Peyer's patch (tissue), 4 donors: ENCODE measurements around the gene MGMT. TPM values are rescaled to one million over a fixed set of nuclear protein-coding genes. Genes with fewer than 3 reads are reported as not detected.

ENCODE experiments used
- DNase-seq, 3 donors: peaks; one replicate each; pipeline ENCODE4 v3.0.0-alpha.2; 2017 to 2019
- H3K27ac ChIP-seq, 4 donors: fragments of 200-600 bp; sonication (generic); one replicate each; pipeline ENCODE4 v1.5.1; 2016 to 2019
- H3K27me3 ChIP-seq, 2 donors: fragments of 200-600 bp; sonication (generic); one replicate each; pipeline ENCODE4 v1.5.1; 2019
- H3K36me3 ChIP-seq, 3 donors: fragments of 200-600 bp; sonication (generic); one replicate each; pipeline ENCODE4 v1.5.1; 2016 to 2019
- H3K4me1 ChIP-seq, 4 donors: fragments of 200-600 bp; sonication (generic); one replicate each; pipeline ENCODE4 v1.5.1; 2016 to 2019
- H3K4me3 ChIP-seq, 4 donors: fragments of 200-600 bp; sonication (generic); 1 replicate in 3 of 4; 2 replicates in 1 of 4; pipeline ENCODE4 v1.5.1; 2016 to 2019; ENCODE audit warnings: mild to moderate bottlenecking in 1 of 4
- H3K9me3 ChIP-seq, 4 donors: fragments of 200-600 bp; sonication (generic); one replicate each; pipeline ENCODE4 v1.5.1; 2016 to 2019; ENCODE audit warnings: mild to moderate bottlenecking in 1 of 4
- CTCF ChIP-seq, 6 experiments: fragments of 450-650 bp in 4 of 6; fragments of 200-600 bp in 2 of 6; sonication (generic) in 1 of 6; IDR thresholded peaks; one replicate each; pipeline ENCODE4 v1.5.1; 2017 to 2019; ENCODE audit warnings: antibody characterized with exemption in 6 of 6, mild to moderate bottlenecking in 3 of 6, moderate library complexity in 1 of 6
- POLR2A ChIP-seq, 2 donors: fragments of 450-650 bp; IDR thresholded peaks; one replicate each; pipeline ENCODE4 v1.5.1; 2017; ENCODE audit warnings: antibody characterized with exemption in 2 of 2, mild to moderate bottlenecking in 2 of 2, moderate library complexity in 2 of 2
- total RNA-seq, 4 donors: library from RNA; depleted of rRNA; stranded (reverse); fragments of >200 nt; gene quantifications; one replicate each; pipeline ENCODE4 v1.1.0, GENCODE V29; 2016

Gene MGMT
- total RNA-seq, 4 donors from 2014 or later: 24.5 to 43.7 (median 35.3) TPM

GRCh38 chr10:129653428-129653827, 186.4 kb downstream of the MGMT start:
- TF ChIP-seq CTCF (IDR thresholded peaks at IDR 0.05): no peak
- TF ChIP-seq POLR2A (IDR thresholded peaks at IDR 0.05): no peak

GRCh38 chr10:129653861-129654260, 186.8 kb downstream of the MGMT start:
- no peaks in the 10 kb centered on the region for H3K27me3 ChIP-seq
- H3K9me3 ChIP-seq: no peaks in the 10 kb centered on the region
- DNase-seq: no peak
- no peaks in the 10 kb centered on the region for H3K36me3 ChIP-seq
- no peak overlapping the region for H3K27ac ChIP-seq
- TF ChIP-seq POLR2A (IDR thresholded peaks at IDR 0.05) (no peak), CTCF (IDR thresholded peaks at IDR 0.05) (no peak)
- no peaks in the 10 kb centered on the region for H3K4me1 ChIP-seq
- no peak overlapping the region for H3K4me3 ChIP-seq

More at GRCh38 chr10:129653428-129653827, 186.4 kb downstream of the MGMT start:
- no peaks in the 10 kb centered on the region for H3K27me3 ChIP-seq
- no peaks in the 10 kb centered on the region for H3K9me3 ChIP-seq
- no peaks in the 10 kb centered on the region for H3K4me1 ChIP-seq
- H3K4me3 ChIP-seq: no peak overlapping the region
- DNase-seq: no peak
- H3K27ac ChIP-seq: no peak overlapping the region
- H3K36me3 ChIP-seq: no peaks in the 10 kb centered on the region

- no peaks in the 10 kb centered on the region for H3K36me3 ChIP-seq
- H3K9me3 ChIP-seq: no peaks in the 10 kb centered on the region
- H3K4me1 ChIP-seq: no peaks in the 10 kb centered on the region
- no peak overlapping the region for H3K4me3 ChIP-seq
- DNase-seq: no peak
- no peaks in the 10 kb centered on the region for H3K27me3 ChIP-seq
- H3K27ac ChIP-seq: no peak overlapping the region
- TF ChIP-seq CTCF (IDR thresholded peaks at IDR 0.05): no peak
- no peak for TF ChIP-seq POLR2A (IDR thresholded peaks at IDR 0.05)
These were observed 187.4 kb downstream of the MGMT start for GRCh38 chr10:129654461-129654860.

GRCh38 chr10:129655007-129655678, 188.1 kb downstream of the MGMT start:
- TF ChIP-seq POLR2A (IDR thresholded peaks at IDR 0.05): no peak
- TF ChIP-seq CTCF (IDR thresholded peaks at IDR 0.05): no peak
- Histone ChIP-seq H3K4me1 (no peaks in the 10 kb centered on the region), H3K36me3 (no peaks in the 10 kb centered on the region), H3K4me3 (no peak overlapping the region), H3K27ac (no peak overlapping the region), H3K9me3 (no peaks in the 10 kb centered on the region), H3K27me3 (no peaks in the 10 kb centered on the region)
- DNase-seq: no peak

GRCh38 chr10:129655679-129656031, 188.6 kb downstream of the MGMT start:
- Histone ChIP-seq H3K27ac (no peak overlapping the region), H3K4me1 (no peaks in the 10 kb centered on the region), H3K27me3 (no peaks in the 10 kb centered on the region), H3K36me3 (no peaks in the 10 kb centered on the region), H3K9me3 (no peaks in the 10 kb centered on the region), H3K4me3 (no peak overlapping the region)
- no peak for DNase-seq
- TF ChIP-seq POLR2A (IDR thresholded peaks at IDR 0.05) (no peak), CTCF (IDR thresholded peaks at IDR 0.05) (no peak)

GRCh38 chr10:129656642-129657041, 189.6 kb downstream of the MGMT start:
- H3K9me3 ChIP-seq: no peaks in the 10 kb centered on the region
- no peaks in the 10 kb centered on the region for H3K4me1 ChIP-seq
- no peak for TF ChIP-seq POLR2A (IDR thresholded peaks at IDR 0.05)
- TF ChIP-seq CTCF (IDR thresholded peaks at IDR 0.05): no peak
- H3K27ac ChIP-seq: no peak overlapping the region
- DNase-seq: no peak
- H3K36me3 ChIP-seq: no peaks in the 10 kb centered on the region
- no peak overlapping the region for H3K4me3 ChIP-seq
- H3K27me3 ChIP-seq: no peaks in the 10 kb centered on the region
